Limb (tissue), 2 donors: ENCODE data around the gene UIMC1.

Experiments
- DNase-seq, 2 donors: peaks; one replicate each; pipeline ENCODE4 v3.0.0-alpha.2; 2016; ENCODE audit errors: extremely low spot score in 2 of 2

The UIMC1 gene

GRCh38 chr5:176902911-176903664 is 103.5 kb downstream of the UIMC1 start:
- DNase-seq = no peak

- no peak for DNase-seq
These were observed 104.3 kb downstream of the UIMC1 start for GRCh38 chr5:176902102-176902814.

GRCh38 chr5:176901260-176902101 is 105.1 kb downstream of the UIMC1 start:
- no peak for DNase-seq

GRCh38 chr5:176900780-176901204 is 105.8 kb downstream of the UIMC1 start:
- DNase-seq = no peak

GRCh38 chr5:176899946-176900779 is 106.4 kb downstream of the UIMC1 start:
- DNase-seq = no peak

GRCh38 chr5:176899296-176899891 is 107.2 kb downstream of the UIMC1 start, which contains the start of gene HK3:
Gene HK3 (minus strand): TSS chr5:176899346. CDS start chr5:176896159, 3,187 bp downstream.
- DNase-seq = no peak

- DNase-seq = no peak
These were observed 109.3 kb downstream of the UIMC1 start for GRCh38 chr5:176897263-176897662.

- DNase-seq = no peak
These were observed 110.7 kb downstream of the UIMC1 start for GRCh38 chr5:176895831-176896230.

- DNase-seq = no peak
These were observed 112.3 kb downstream of the UIMC1 start for GRCh38 chr5:176894298-176894697.

GRCh38 chr5:176892663-176893062 is 113.9 kb downstream of the UIMC1 start:
- no peak for DNase-seq

GRCh38 chr5:176891331-176891958 is 115.1 kb downstream of the UIMC1 start:
- DNase-seq = no peak

- no peak for DNase-seq
These were observed 115.9 kb downstream of the UIMC1 start for GRCh38 chr5:176890455-176891330.

- DNase-seq = no peak
These were observed 117.0 kb downstream of the UIMC1 start for GRCh38 chr5:176889321-176890280.

- DNase-seq = no peak
These were observed 117.8 kb downstream of the UIMC1 start for GRCh38 chr5:176888865-176889165.

GRCh38 chr5:176888016-176888864 is 118.3 kb downstream of the UIMC1 start:
- no peak for DNase-seq

- no peak for DNase-seq
These were observed 119.2 kb downstream of the UIMC1 start for GRCh38 chr5:176887252-176887849.
